AG04449 (cell line): ENCODE data around the gene SLC2A5.

Experiments
- CTCF ChIA-PET: fragments of 350-600 bp; formaldehyde crosslinking; extraction: SDS; loops from one replicate; lab custom pipeline; 2021; ENCODE audit warnings: antibody characterized with exemption; lab: Yijun Ruan, JAX
- POLR2A ChIA-PET: fragments of 400-600, 350-600 bp; formaldehyde crosslinking; extraction: SDS; loops from one replicate; lab custom pipeline; 2020; ENCODE audit warnings: antibody characterized with exemption, inconsistent platforms; lab: Yijun Ruan, JAX
- DNase-seq: peaks from one replicate; pipeline ENCODE4 v3.0.0-alpha.2; 2010; ENCODE audit warnings: low read depth, low spot score
- H3K4me3 ChIP-seq: 2 replicates; pipeline ENCODE4 v1.5.1; 2011; ENCODE audit warnings: low read depth, mild to moderate bottlenecking, control low read depth, low read length
- TF ChIP-seq, protein P1 (sequence below): IDR thresholded peaks from one replicate; pipeline ENCODE4 v1.5.1; 2011; ENCODE audit warnings: mild to moderate bottlenecking, moderate library complexity, low read length, control low read depth, inconsistent platforms; ENCODE audit not compliant: insufficient read depth; ENCODE audit errors: missing control alignments

The SLC2A5 gene

DNA sequence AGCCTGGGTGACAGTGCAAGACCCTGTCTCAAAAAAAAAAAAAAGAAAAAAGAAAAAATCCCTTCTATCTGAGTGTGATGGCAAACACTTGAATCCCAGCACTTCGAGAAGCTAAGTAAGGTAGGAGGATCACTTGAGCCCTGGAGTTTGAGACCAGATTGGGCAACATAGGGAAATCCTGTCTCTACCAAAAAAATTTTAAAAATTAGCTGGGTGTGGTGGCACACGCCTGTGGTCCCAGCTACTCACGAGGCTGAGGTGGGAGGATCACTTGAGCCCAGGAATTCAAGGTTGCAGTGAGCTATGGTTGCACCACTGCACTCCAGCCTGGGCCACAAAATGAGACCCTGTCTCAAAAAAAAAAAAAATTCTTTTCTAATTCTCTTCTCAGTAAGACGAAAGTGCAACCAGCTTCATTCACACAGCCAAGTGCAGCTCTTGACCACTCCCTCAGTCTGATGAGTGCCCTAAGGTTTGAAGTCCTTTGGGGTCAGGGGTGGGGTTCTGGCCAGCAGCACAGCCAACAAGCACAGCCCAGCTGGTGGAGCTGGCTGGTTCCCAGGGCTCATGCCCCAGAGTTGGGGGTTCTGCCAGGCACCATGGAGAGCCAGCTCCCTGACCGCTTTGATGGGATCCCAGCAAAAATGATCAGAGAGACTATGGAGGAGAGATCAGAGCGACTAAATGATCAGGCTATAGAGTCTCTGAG, 8.0 kb downstream of the SLC2A5 start:
- DNase-seq: no peak
- CTCF ChIA-PET: interaction anchor here (1.0 to 4.2 kb wide), 5 partner anchors 13 to 143 kb away, joined by 3 to 23 read pairs (median 3); no protein-coding TSS in a partner anchor
- no peak overlapping the region for H3K4me3 ChIP-seq
- POLR2A ChIA-PET: no interaction called here
- TF ChIP-seq, protein P1, sequence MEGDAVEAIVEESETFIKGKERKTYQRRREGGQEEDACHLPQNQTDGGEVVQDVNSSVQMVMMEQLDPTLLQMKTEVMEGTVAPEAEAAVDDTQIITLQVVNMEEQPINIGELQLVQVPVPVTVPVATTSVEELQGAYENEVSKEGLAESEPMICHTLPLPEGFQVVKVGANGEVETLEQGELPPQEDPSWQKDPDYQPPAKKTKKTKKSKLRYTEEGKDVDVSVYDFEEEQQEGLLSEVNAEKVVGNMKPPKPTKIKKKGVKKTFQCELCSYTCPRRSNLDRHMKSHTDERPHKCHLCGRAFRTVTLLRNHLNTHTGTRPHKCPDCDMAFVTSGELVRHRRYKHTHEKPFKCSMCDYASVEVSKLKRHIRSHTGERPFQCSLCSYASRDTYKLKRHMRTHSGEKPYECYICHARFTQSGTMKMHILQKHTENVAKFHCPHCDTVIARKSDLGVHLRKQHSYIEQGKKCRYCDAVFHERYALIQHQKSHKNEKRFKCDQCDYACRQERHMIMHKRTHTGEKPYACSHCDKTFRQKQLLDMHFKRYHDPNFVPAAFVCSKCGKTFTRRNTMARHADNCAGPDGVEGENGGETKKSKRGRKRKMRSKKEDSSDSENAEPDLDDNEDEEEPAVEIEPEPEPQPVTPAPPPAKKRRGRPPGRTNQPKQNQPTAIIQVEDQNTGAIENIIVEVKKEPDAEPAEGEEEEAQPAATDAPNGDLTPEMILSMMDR: no peak

DNA sequence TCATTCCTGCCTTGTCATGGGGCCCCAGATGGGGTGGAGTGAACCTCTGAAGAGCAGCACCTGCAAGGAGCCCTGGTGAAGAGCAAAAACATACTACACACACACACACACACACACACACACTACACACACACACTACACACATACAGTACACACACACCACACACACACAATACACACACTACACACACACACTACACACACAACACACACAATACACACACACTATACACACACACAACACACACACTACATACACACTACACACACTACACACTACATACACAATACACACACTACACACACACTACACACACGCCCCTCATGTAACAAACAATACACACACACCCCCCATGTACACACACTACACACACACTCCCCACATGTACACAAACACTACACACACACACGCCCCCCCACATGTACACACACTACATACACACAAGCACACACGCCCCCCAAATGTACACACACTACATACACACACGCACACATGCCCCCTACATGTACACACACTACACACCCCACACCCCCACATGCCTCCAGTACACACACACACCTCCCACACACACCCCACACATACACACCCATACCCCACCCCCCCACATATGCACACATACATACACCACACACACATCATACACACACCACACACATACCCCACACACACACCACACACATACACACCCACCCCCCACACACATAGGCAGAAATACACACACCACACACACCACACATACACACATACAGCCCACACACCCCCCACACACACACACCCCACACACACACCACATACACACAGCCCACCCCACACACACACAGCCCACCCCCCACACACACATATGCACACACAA, 9.3 kb downstream of the SLC2A5 start:
- TF ChIP-seq, protein P1: no peak
- H3K4me3 ChIP-seq: no peak overlapping the region
- ChIA-PET CTCF (interaction anchor here (2.5 to 3.2 kb wide), 2 partner anchors 12 to 56 kb away, joined by 18 read pairs; no protein-coding TSS in a partner anchor), POLR2A (no interaction called here)
- DNase-seq: no peak

DNA sequence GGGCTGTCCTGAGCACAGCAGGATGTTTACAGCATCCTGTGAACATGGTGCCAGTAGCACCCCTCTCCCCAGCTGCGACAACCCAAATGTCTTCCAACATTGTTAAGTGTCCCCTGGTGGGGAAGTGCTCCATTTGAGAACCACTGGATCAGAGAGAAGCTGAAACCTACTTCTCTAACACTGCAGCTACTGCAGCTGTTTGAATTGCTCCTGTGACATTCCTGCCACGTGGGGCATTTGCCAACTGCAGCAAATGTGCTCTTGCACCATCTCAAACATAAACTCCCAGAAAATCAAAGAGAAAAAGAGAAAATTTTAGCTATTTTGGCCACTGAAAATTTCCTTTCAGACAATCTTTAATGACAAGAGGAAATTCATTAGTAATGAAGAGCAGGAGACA, 11.0 kb downstream of the SLC2A5 start:
- no peak for DNase-seq
- TF ChIP-seq, protein P1: peak; percentile 50
- ChIA-PET CTCF (interaction anchor here (0.6 to 3.2 kb wide), 18 partner anchors 9 to 152 kb away, joined by 3 to 18 read pairs (median 4); no protein-coding TSS in a partner anchor), POLR2A (no interaction called here)
- H3K4me3 ChIP-seq: no peak overlapping the region

DNA sequence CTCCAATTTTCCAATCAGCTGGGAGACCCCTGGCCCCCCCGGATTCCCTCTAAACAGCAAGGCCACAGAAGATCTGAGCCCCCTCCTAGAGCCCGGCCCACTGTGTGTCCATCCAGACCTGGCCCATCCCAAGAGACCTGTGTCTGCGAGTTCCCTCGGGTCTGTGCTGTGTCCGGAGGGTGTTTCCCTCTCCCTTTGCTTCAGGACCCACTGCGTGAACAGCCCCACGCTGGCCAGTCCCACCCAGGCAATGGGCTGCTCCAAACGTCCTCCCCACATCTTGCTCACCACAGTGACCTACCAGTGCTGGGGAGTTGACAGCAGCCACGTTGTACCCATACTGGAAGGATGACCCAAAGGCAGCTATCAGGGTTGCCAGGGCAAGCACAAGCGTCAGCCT, 11.6 kb downstream of the SLC2A5 start:
- H3K4me3 ChIP-seq: no peak overlapping the region
- POLR2A ChIA-PET: no interaction called here
- TF ChIP-seq, protein P1: no peak
- no peak for DNase-seq
- CTCF ChIA-PET: interaction anchor here (0.8 to 3.2 kb wide), 12 partner anchors 9 to 150 kb away, joined by 3 to 18 read pairs (median 5); no protein-coding TSS in a partner anchor

DNA sequence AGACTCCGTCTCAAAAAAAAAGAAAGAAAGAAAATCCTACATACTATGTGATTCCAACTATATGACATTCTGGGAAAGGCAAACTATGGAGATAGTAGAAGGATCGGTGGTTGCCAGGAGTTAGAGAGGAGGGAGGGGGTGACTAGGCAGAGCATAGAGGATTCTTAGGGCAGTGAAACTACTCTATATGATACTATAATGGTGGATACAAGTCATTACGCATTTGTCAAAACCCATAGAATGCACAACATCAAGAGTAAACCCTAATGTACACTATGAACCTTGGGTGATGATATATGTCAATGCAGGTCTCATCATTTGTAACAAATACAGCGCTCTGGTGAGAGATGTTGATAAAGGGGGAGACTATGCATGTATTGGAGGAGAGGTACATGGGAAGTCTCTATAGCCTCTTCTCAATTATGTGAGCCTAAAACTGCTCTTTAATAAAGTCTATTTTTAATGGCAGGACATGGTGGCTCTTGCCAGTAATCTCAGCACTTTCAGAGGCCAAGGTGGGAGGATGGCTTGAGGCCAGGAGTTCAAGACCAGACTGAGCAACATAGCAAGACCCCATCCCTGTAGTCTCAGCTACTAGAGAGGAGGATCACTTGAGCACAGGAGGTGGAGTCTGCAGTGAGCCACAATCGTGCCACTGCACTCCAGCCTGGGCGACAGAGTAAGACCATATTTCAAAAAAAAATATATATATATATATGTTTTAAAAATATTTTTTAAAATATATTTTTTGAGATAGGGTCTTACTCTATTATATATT, 17.0 kb downstream of the SLC2A5 start:
- CTCF ChIA-PET: no interaction called here
- no peak overlapping the region for H3K4me3 ChIP-seq
- DNase-seq: no peak
- TF ChIP-seq, protein P1: no peak
- POLR2A ChIA-PET: no interaction called here
